Liver (tissue), 3 donors: Measurements from ENCODE around the gene NDC80.

ENCODE experiments used
- CTCF ChIP-seq: fragments of 150-350 bp; IDR thresholded peaks from 2 replicates; pipeline ENCODE4 v1.5.1; 2017; ENCODE audit warnings: improper control_type of control experiment, low read depth, low read length; ENCODE audit not compliant: missing input control
- EGR1 ChIP-seq, 2 donors: IDR thresholded peaks; 2 replicates each; pipeline ENCODE4 v1.6.1; 2016 to 2018; ENCODE audit warnings: antibody characterized with exemption in 2 of 2, low read depth in 2 of 2
- GABPA ChIP-seq, 2 donors: IDR thresholded peaks in 1 of 2; conservative IDR thresholded peaks in 1 of 2; 2 replicates each; pipeline ENCODE4 v1.6.1; 2016; ENCODE audit warnings: antibody characterized with exemption in 2 of 2, mild to moderate bottlenecking in 1 of 2, moderate library complexity in 1 of 2
- JUND ChIP-seq, 2 donors: IDR thresholded peaks; 2 replicates each; pipeline ENCODE4 v1.6.1; 2016; ENCODE audit warnings: antibody characterized with exemption in 2 of 2
- MAX ChIP-seq: IDR thresholded peaks from 2 replicates; pipeline ENCODE4 v1.6.1; 2016; ENCODE audit warnings: antibody characterized with exemption
- NR2F2 ChIP-seq: IDR thresholded peaks from 2 replicates; pipeline ENCODE4 v1.6.1; 2016; ENCODE audit warnings: antibody characterized with exemption
- RAD21 ChIP-seq, 2 donors: IDR thresholded peaks; 2 replicates each; pipeline ENCODE4 v1.6.1; 2016; ENCODE audit warnings: antibody characterized with exemption in 2 of 2, mild to moderate bottlenecking in 2 of 2
- REST ChIP-seq: IDR thresholded peaks from 2 replicates; pipeline ENCODE4 v1.6.1; 2016; ENCODE audit warnings: antibody characterized with exemption, mild to moderate bottlenecking
- RXRA ChIP-seq, 2 donors: IDR thresholded peaks; 2 replicates each; pipeline ENCODE4 v1.6.1; 2017 to 2018; ENCODE audit warnings: antibody characterized with exemption in 2 of 2, mild to moderate bottlenecking in 1 of 2
- SP1 ChIP-seq: IDR thresholded peaks from 2 replicates; pipeline ENCODE4 v1.6.1; 2018; ENCODE audit warnings: antibody characterized with exemption, mild to moderate bottlenecking
- YY1 ChIP-seq: IDR thresholded peaks from 2 replicates; pipeline ENCODE4 v1.6.1; 2016; ENCODE audit warnings: antibody characterized with exemption, mild to moderate bottlenecking
- ZBTB33 ChIP-seq: IDR thresholded peaks from 2 replicates; pipeline ENCODE4 v1.6.1; 2016; ENCODE audit warnings: antibody characterized with exemption
- TF ChIP-seq, protein P1 (sequence below): IDR thresholded peaks from 2 replicates; pipeline ENCODE4 v1.6.1; 2016; ENCODE audit warnings: antibody characterized with exemption
- donor health status: healthy.
- donor health status: healthy.

GRCh38 chr18:2618009-2618408 is 46.7 kb downstream of the NDC80 start:
- no peak for TF ChIP-seq CTCF
- no peak for TF ChIP-seq ZBTB33
- TF ChIP-seq MAX = no peak
- no peak for TF ChIP-seq REST
- no peak for TF ChIP-seq NR2F2
- no peak for TF ChIP-seq RXRA (IDR thresholded peaks at IDR 0.05)
- TF ChIP-seq, protein P1, sequence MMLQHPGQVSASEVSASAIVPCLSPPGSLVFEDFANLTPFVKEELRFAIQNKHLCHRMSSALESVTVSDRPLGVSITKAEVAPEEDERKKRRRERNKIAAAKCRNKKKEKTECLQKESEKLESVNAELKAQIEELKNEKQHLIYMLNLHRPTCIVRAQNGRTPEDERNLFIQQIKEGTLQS = no peak
- TF ChIP-seq EGR1 (IDR thresholded peaks at IDR 0.05; ENCODE audit: low read depth in 2 of 2) = no peak
- no peak for TF ChIP-seq RAD21 (IDR thresholded peaks at IDR 0.05)
- TF ChIP-seq JUND (IDR thresholded peaks at IDR 0.05) = no peak
- no peak for TF ChIP-seq SP1
- no peak for TF ChIP-seq YY1
- no peak for TF ChIP-seq GABPA (IDR thresholded peaks at IDR 0.05 in 1 of 2, conservative IDR thresholded peaks at IDR 0.05 in 1 of 2)
